PFSK-1 (cell line): ENCODE data around the gene RBMS3.

ENCODE experiments used
- FOXP2 ChIP-seq: optimal IDR thresholded peaks from 2 replicates; pipeline ENCODE3; 2011; ENCODE audit warnings: borderline replicate concordance, control low read depth, inconsistent platforms; ENCODE audit not compliant: insufficient read depth; ENCODE audit errors: extremely low read length, extremely low read depth
- POLR2AphosphoS5 ChIP-seq: IDR thresholded peaks from 2 replicates; pipeline ENCODE4 v1.6.1; 2012; ENCODE audit warnings: low read depth, mild to moderate bottlenecking, control low read depth, low read length, moderate library complexity
- REST ChIP-seq, 2 experiments: IDR thresholded peaks; 2 replicates each; pipeline versions ENCODE4 v1.6.1 to v1.8.0; 2011 to 2012; ENCODE audit warnings: low read depth in 2 of 2, low read length in 2 of 2, control low read depth in 1 of 2, inconsistent platforms in 1 of 2, mild to moderate bottlenecking in 1 of 2, moderate library complexity in 1 of 2; ENCODE audit not compliant: insufficient read depth in 1 of 2
- SIN3A ChIP-seq: IDR thresholded peaks from 2 replicates; pipeline ENCODE4 v1.6.1; 2012; ENCODE audit warnings: mild to moderate bottlenecking, low read length, moderate library complexity, borderline replicate concordance; ENCODE audit not compliant: insufficient read depth
- TAF1 ChIP-seq: IDR thresholded peaks from 2 replicates; pipeline ENCODE4 v1.6.1; 2012; ENCODE audit warnings: low read length, control low read depth, borderline replicate concordance; ENCODE audit not compliant: insufficient read depth

Gene RBMS3

GRCh38 chr3:29397406-29397805 is 116.5 kb downstream of the RBMS3 start:
- TF ChIP-seq POLR2AphosphoS5, result no peak

DNA sequence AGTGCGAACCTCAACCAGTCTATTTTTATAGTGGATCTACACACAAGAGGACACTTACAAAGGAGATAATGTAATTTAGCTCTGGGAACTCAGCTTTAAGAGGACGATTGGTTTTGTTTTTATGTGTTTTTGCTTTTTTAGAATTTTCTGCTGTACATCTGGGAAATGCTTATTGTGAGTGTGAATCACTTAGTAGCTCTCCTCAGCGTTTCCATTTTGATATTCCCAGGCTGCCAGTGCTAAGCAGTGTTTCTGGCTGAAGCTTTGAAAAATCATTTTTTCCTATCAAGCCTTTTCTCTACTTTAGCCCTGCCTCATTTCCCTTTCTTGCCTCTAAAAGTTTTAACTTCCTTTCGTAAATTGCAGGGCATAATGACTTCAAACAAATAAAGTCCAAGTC is 117.9 kb downstream of the RBMS3 start:
- no peak for TF ChIP-seq TAF1
- TF ChIP-seq REST (IDR thresholded peaks at IDR 0.05; ENCODE audit: insufficient read depth in 1 of 2, low read depth in 2 of 2, low read length in 2 of 2), result no peak
- no peak for TF ChIP-seq POLR2AphosphoS5
- no peak for TF ChIP-seq SIN3A
- no peak for TF ChIP-seq FOXP2

DNA sequence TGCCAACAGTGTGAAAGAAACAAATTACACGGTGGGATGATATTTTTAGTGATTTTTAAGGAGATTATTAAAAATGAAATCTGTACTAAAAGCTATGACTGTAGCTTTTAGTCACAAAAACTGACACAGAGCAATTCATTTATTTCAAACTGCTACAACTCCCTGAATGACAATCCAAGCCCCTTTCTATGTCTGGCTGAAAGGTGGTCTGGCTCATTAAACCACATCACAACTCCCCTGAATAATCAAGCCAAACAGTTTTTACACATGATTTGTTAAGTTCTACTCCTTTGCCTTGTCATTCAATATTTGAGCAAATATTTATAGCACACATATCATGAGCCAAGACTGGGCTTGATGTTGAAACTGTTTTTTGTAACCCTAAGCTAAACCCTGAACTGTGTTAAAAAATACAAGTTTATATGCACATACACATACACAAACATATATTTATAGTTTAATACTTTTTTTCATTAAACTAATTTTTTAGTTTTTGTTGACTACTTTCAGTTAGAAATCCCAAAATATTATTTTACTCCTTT is 125.5 kb downstream of the RBMS3 start:
- no peak for TF ChIP-seq POLR2AphosphoS5
- no peak for TF ChIP-seq FOXP2
- no peak for TF ChIP-seq REST (IDR thresholded peaks at IDR 0.05; ENCODE audit: insufficient read depth in 1 of 2, low read depth in 2 of 2, low read length in 2 of 2)
- no peak for TF ChIP-seq TAF1
- TF ChIP-seq SIN3A, result no peak

GRCh38 chr3:29408676-29409075 is 127.8 kb downstream of the RBMS3 start:
- TF ChIP-seq POLR2AphosphoS5 (no peak), FOXP2 (no peak), SIN3A (no peak), TAF1 (no peak), REST (IDR thresholded peaks at IDR 0.05; ENCODE audit: insufficient read depth in 1 of 2, low read depth in 2 of 2, low read length in 2 of 2) (no peak)

GRCh38 chr3:29409409-29409808 is 128.5 kb downstream of the RBMS3 start:
- no peak for TF ChIP-seq SIN3A
- TF ChIP-seq POLR2AphosphoS5, result no peak
- TF ChIP-seq FOXP2, result no peak
- TF ChIP-seq REST (IDR thresholded peaks at IDR 0.05; ENCODE audit: insufficient read depth in 1 of 2, low read depth in 2 of 2, low read length in 2 of 2), result no peak
- no peak for TF ChIP-seq TAF1
